ENCODE results near the gene ABHD4. TPM values are rescaled to one million over a fixed set of nuclear protein-coding genes. Genes with fewer than 3 reads are reported as not detected.

Gene ABHD4
- total and polyA plus RNA-seq, 2 of the 4 experiments (the other 2 are of a cell fraction) = 5.0 to 22.0 TPM

- ChIA-PET POLR2A (ENCODE audit: unreplicated experiment) (no interaction called here), CTCF (no interaction called here)
- in situ Hi-C loops (cut with MboI; ENCODE audit: low sequenced_read_pairs) (no loop called here), dilution Hi-C loops (cut with HindIII; ENCODE audit: low sequenced_read_pairs, unreplicated experiment) (no loop called here), intact Hi-C loops (cut with micrococcal nuclease) (no loop called here)
- H2BK5ac ChIP-seq (ENCODE audit: low read depth, low read length, poor library complexity, severe bottlenecking) = no peak overlapping the region
- no peaks in the 10 kb centered on the region; the same call in 1 of the 2 replicates for H3K9me1 ChIP-seq (ENCODE audit: insufficient read depth, low read length)
- no peak overlapping the region for H2AK9ac ChIP-seq (replicated peaks; ENCODE audit: low read depth, low read length, poor library complexity)
- WGBS, 2 experiments (ENCODE audit: extremely low coverage in 2 of 2, insufficient read length in 1 of 2) = 100% methylated on average over 2 of the region's 5 CpGs; no CpG with 5 or more reads in 1 of the 2 experiments
- H3K9me3 ChIP-seq (ENCODE audit: control insufficient read depth, insufficient read depth, low read length) = no peaks in the 10 kb centered on the region
- no peak overlapping the region for H3K27ac ChIP-seq (ENCODE audit: insufficient read depth, low read length)
- no peak overlapping the region for H3K23ac ChIP-seq (ENCODE audit: low read depth, low read length)
- H3K4me3 ChIP-seq (ENCODE audit: insufficient read depth, low read depth, low read length) = no peak overlapping the region
- H2BK15ac ChIP-seq (ENCODE audit: low read depth, low read length) = no peak overlapping the region
- peaks cover 8% of the 10 kb centered on the region for H3K27me3 ChIP-seq (ENCODE audit: control insufficient read depth, insufficient read depth, low read length)
- H4K8ac ChIP-seq (ENCODE audit: low read depth in 2 of 2, low read length in 2 of 2) = no peak overlapping the region
- H3K18ac ChIP-seq (ENCODE audit: low read depth, low read length) = no peak overlapping the region
- no peak overlapping the region for H4K5ac ChIP-seq (ENCODE audit: low read depth, low read length)
- H4K91ac ChIP-seq (ENCODE audit: insufficient read depth, low read depth, low read length) = no peak overlapping the region
- no peak overlapping the region for H2BK120ac ChIP-seq (ENCODE audit: low read depth, low read length)
- H3K14ac ChIP-seq (replicated peaks; ENCODE audit: low read depth, low read length) = no peak overlapping the region
- H3K79me1 ChIP-seq (ENCODE audit: low read depth in 1 of 2, low read length in 2 of 2) = no peaks in the 10 kb centered on the region
- H3K36me3 ChIP-seq (ENCODE audit: control insufficient read depth, insufficient read depth, low read length) = no peaks in the 10 kb centered on the region
- no peak overlapping the region for H2AFZ ChIP-seq (replicated peaks; ENCODE audit: low read length, poor library complexity)
- H4K20me1 ChIP-seq (ENCODE audit: insufficient read depth, low read length) = no peaks in the 10 kb centered on the region
- no peak overlapping the region for H3K4ac ChIP-seq (ENCODE audit: low read depth, low read length)
- H3K4me2 ChIP-seq (ENCODE audit: low read depth, low read length) = no peak overlapping the region
- no peak overlapping the region for H2BK20ac ChIP-seq (ENCODE audit: low read depth, low read length)
- no peak overlapping the region for H3K9ac ChIP-seq (ENCODE audit: low read depth, low read length)
- TF ChIP-seq RAD21 (IDR thresholded peaks at IDR 0.05; ENCODE audit: low read length) (no peak), SMC3 (IDR thresholded peaks at IDR 0.05; ENCODE audit: low read depth, low read length) (no peak), RCOR1 (IDR thresholded peaks at IDR 0.05; ENCODE audit: insufficient replicate concordance, low read length) (no peak), MAZ (IDR thresholded peaks at IDR 0.05; ENCODE audit: borderline replicate concordance, low read depth, low read length) (no peak), RFX5 (IDR thresholded peaks at IDR 0.05; ENCODE audit: low read depth, low read length) (no peak), POLR2A (IDR thresholded peaks at IDR 0.05; ENCODE audit: low read depth, low read length) (no peak), CTCF (conservative IDR thresholded peaks at IDR 0.05; ENCODE audit: low read depth, low read length) (no peak), BHLHE40 (IDR thresholded peaks at IDR 0.05; ENCODE audit: low read depth, low read length) (no peak), MXI1 (IDR thresholded peaks at IDR 0.05; ENCODE audit: borderline replicate concordance, low read depth, low read length) (no peak), MAFK (IDR thresholded peaks at IDR 0.05; ENCODE audit: low read depth, low read length) (no peak), USF2 (IDR thresholded peaks at IDR 0.05; ENCODE audit: low read depth, low read length) (no peak), NFE2L2 (IDR thresholded peaks at IDR 0.05; ENCODE audit: low read depth, low read length) (no peak), CEBPB (IDR thresholded peaks at IDR 0.05; ENCODE audit: low read depth, low read length) (no peak), FOS (IDR thresholded peaks at IDR 0.05; ENCODE audit: low read depth, low read length) (no peak)
- TF ChIP-seq, protein P1, sequence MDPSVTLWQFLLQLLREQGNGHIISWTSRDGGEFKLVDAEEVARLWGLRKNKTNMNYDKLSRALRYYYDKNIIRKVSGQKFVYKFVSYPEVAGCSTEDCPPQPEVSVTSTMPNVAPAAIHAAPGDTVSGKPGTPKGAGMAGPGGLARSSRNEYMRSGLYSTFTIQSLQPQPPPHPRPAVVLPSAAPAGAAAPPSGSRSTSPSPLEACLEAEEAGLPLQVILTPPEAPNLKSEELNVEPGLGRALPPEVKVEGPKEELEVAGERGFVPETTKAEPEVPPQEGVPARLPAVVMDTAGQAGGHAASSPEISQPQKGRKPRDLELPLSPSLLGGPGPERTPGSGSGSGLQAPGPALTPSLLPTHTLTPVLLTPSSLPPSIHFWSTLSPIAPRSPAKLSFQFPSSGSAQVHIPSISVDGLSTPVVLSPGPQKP (IDR thresholded peaks at IDR 0.05; ENCODE audit: borderline replicate concordance, low read depth, low read length) = no peak
- H2AK5ac ChIP-seq (ENCODE audit: low read depth, low read length) = no peak overlapping the region
- no peak overlapping the region for H3K56ac ChIP-seq (ENCODE audit: extremely low read depth, insufficient read depth, low read length)
- no peak for ATAC-seq (ENCODE audit: low read depth)
- DNase-seq = no peak
- peaks cover 4% of the 10 kb centered on the region; the same call in 1 of the 2 replicates for H3K4me1 ChIP-seq (ENCODE audit: control insufficient read depth, insufficient read depth, low read length)
- no TSS peak for BruUV-seq (replicated peaks)
Observed at GRCh38 chr14:22629361-22629760, 31.3 kb downstream of the ABHD4 start.
